Activated naive CD4-positive, alpha-beta T cell (primary cell): ENCODE results near the gene COX15.
"Not testable (repeated sequence)": the region's sequence is repeated elsewhere in the genome, so short reads cannot be mapped to it uniquely, and the experiment has no call there.

Source experiments
- DNase-seq, 4 experiments: peaks; one replicate each; lab custom pipeline; 2025; lab: John Stamatoyannopoulos, UW

COX15 gene

GRCh38 chr10:99740933-99741559 is 9.1 kb upstream of the COX15 start:
- DNase-seq: no peak

DNA sequence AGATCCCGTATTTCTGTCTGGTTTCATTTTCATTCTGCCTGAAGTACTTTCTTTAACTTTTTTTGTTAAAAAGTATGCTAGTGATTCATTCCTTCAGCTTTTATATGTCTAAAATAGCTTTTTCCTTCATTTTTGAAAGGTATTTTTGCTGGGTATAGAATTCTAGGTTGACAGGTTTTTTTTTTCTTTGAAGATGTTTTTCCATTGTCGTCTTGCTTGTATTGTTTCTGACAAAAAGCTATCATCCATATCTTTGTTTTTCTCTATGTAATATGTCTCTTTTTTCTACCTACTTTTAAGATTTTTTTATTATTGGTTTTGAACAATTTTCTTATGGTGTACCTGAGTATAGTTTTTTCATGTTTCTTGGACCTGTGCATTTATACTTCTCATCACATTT is 8.3 kb upstream of the COX15 start:
- DNase-seq: no peak

GRCh38 chr10:99734111-99734510 is 2.2 kb upstream of the COX15 start:
- not testable (repeated sequence) for DNase-seq

DNA sequence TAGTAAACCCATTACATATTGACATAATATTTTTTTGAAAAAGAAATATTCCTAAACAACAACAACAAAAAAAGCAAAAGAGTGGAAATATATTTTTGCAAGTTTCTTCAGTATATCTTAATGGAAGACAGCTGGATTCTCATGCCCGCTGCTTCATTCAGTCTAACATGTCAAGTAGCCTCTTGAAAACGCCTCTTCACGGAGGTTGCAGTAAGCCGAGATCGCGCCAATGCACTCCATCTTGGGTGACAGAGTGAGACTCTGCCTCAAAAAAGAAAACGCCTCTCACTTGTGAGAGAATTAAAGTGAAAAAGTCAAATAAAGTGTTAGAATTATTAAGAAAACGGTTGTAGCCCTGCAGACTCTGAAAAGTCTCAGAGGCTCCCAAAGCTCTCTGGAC is 1.4 kb upstream of the COX15 start:
- DNase-seq: no peak

DNA sequence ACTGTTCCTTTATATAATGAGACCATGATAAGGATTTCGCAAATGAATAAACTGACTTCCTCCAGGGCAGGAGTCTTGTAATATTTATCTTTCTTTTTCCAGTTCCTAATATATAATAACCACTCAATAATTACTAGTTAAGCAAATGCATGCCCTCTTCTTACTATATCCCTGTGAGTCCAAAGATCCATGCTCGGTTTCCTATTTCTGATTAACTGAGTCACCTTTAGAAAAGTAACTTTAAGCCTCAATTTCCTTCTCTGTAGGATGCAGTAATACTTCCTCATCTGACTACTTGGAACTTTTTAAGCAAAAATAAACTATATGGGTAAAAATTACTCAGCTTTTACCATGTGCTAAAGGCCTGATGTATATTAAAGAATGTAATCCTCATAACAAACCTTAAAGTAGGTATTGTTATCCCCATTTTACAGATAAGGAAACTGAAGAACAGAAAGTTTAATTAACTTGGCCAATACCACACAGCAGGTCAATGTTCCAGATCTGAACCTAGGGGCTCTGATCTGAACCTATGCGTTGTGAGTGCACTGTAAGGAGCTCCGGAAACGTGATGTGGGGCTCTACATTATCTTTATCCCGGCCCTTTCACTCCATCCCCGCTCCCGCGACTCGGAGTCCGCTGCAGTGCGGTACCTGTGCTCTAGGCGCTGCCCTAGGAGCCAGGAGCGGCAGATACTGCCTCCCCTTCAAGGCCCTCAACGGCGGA is 458 bp downstream of the COX15 start:
- DNase-seq: no peak

GRCh38 chr10:99730026-99730425 is 1.9 kb downstream of the COX15 start:
- no peak for DNase-seq

DNA sequence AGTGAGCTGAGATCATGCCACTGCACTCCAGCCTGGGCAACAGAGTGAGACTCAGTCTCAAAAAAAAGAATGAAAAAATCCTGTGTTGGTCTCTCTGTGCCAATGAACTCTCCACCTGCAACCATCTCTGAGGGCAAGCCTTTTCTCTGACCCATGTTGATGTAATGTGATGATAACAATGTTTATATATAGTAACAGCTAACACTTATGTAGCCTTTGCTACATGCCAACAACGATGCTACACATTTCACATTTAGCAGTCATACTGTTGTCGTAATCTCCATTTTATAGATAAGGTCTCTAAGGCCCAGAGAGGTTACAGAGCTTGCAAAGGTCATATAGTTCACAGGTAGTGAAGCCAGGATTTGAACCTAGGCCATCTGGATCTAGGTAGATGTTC is 11.5 kb downstream of the COX15 start:
- no peak for DNase-seq

- DNase-seq: no peak
These were observed 17.5 kb downstream of the COX15 start for GRCh38 chr10:99714446-99714845.

DNA sequence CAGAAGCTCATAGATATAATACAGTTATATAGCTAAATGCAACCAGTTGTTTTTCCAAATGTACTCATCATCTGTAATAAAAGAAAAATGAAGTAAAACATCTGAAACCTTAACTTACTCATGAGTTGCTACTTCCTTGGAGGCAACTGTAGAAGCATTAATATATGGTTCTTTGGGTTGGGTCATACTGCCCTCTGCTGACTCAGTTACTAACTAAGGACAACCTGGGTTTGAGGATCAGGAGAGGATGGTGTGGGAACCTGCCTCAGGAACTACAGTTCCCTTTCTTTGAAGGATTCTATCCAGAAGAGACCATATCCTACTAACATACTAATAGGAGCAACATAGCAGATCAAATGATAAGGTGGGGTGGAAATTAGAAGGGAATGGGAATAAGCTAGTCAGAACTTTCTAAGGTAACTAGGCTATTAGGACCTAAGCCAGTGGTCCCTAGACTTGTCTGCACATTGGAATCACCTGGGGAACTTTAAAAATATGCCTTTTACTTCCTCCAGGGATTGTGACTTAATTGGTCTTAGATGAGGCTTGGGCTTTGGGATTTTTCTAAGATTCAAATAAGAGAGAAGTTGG is 20.7 kb downstream of the COX15 start:
- no peak for DNase-seq

DNA sequence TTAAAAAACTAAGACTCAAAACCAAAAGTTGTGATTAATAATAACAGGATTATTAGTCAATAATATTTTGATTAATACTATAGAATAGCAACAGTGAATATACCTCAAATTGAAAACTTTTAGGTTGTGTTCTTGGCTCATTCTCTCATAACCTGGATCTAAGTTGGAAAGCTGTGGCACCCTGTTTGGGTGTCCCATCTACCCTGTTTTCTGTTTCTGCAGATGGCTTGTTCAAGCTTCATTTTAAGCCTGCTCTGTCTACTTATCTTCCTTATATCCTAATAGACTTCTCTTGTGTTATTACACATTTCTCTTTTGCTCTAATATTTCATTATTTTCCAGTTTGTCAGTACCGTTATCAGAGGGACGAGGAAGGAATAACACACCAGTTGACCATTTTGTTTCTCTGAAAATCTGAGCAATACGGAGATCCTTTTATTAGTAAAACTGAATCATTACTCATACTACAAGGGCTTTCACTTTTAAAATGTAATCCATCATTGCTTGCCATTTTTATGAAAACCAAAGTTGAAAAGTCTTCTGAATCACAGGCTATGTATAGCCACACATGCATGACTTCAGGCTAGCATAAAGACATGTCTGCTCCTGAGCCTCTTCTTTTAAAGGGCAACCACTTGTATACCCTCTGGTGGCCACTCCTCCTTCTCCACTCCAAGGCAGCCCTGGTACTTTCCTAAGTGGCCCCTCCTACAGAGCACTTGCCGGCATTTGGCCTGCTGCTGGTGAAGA is 22.3 kb downstream of the COX15 start:
- no peak for DNase-seq

- DNase-seq: no peak
These were observed 23.4 kb downstream of the COX15 start for GRCh38 chr10:99708428-99709012.

- no peak for DNase-seq
These were observed 31.3 kb downstream of the COX15 start for GRCh38 chr10:99700649-99701048.

GRCh38 chr10:99698504-99699080 is 33.3 kb downstream of the COX15 start:
- no peak for DNase-seq

GRCh38 chr10:99695761-99696160 is 36.2 kb downstream of the COX15 start:
- DNase-seq: no peak

- no peak for DNase-seq
These were observed 37.9 kb downstream of the COX15 start for GRCh38 chr10:99693933-99694583.

DNA sequence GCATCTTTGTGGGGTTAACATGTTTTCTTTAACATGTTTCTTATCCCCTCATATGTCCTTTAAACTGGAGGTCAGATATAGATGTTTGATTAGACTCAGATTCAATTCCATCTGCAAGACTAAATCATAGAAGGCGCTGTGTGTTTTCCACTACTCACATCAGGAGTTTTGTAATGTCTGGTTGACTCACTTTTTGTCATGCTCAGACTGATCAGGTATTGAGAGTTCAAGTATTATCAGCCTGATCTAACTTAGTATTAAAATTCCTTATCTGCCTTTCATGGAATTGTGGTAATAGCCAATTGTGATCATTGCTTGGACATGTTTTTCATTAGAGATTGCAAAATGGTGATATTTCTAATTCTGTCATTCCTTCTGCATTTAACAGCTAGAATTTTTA is 42.5 kb downstream of the COX15 start:
- DNase-seq: no peak

- DNase-seq: no peak
These were observed 46.3 kb downstream of the COX15 start for GRCh38 chr10:99685597-99685967.

DNA sequence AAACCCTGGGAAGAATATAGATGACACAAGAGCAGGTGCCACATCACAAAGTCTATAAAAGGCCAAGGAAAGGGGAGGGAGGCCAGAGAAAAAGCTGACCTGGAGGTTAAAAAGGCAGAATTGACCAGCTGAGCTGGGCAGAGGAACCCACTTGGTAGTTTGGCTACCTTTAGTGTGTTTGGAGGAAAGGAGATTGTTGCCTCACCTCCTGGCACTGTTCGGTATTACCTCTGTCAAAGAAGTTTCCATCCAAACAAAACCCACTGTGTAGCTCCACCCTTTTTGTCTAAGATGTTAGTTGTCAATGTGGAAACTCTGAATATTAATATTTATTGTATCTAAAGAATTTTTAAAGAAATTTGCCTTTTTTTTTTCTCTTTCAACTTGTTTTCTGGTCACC is 49.2 kb downstream of the COX15 start:
- no peak for DNase-seq
